ENCODE results near the gene PDIK1L.
A peak's percentile ranks its signal among the peaks of the same experiment; 100 is the strongest.

PDIK1L gene

GRCh38 chr1:26111530-26112406, at the start of gene PDIK1L:
Gene PDIK1L, plus strand, starts transcription at chr1:26111824. Its CDS starts 2,485 bp downstream, at chr1:26114309.
- peak; percentile 79 for DNase-seq (ENCODE audit: low read depth, low spot score)

- DNase-seq (ENCODE audit: low read depth, low spot score), result no peak
Measured at GRCh38 chr1:26064553-26064952, 47.1 kb upstream of the PDIK1L start.

- DNase-seq (ENCODE audit: low read depth, low spot score), result no peak
Measured at GRCh38 chr1:26066160-26066559, 45.5 kb upstream of the PDIK1L start.

GRCh38 chr1:26066857-26067256, 44.8 kb upstream of the PDIK1L start:
- no peak for DNase-seq (ENCODE audit: low read depth, low spot score)

GRCh38 chr1:26067432-26067911, 44.2 kb upstream of the PDIK1L start, which contains the start of gene TRIM63:
Gene TRIM63, minus strand, starts transcription at chr1:26067630. Its CDS starts 136 bp downstream, at chr1:26067494.
- no peak for DNase-seq (ENCODE audit: low read depth, low spot score)

- DNase-seq (ENCODE audit: low read depth, low spot score), result no peak
Measured at GRCh38 chr1:26069941-26070295, 41.7 kb upstream of the PDIK1L start.

- no peak for DNase-seq (ENCODE audit: low read depth, low spot score)
Measured at GRCh38 chr1:26070296-26070962, 41.2 kb upstream of the PDIK1L start.

GRCh38 chr1:26070963-26071342, 40.7 kb upstream of the PDIK1L start:
- no peak for DNase-seq (ENCODE audit: low read depth, low spot score)

GRCh38 chr1:26072305-26072704, 39.3 kb upstream of the PDIK1L start:
- DNase-seq (ENCODE audit: low read depth, low spot score), result no peak

GRCh38 chr1:26075421-26076144, 36.0 kb upstream of the PDIK1L start:
- DNase-seq (ENCODE audit: low read depth, low spot score), result no peak

- DNase-seq (ENCODE audit: low read depth, low spot score), result no peak
Measured at GRCh38 chr1:26077524-26077923, 34.1 kb upstream of the PDIK1L start.

- DNase-seq (ENCODE audit: low read depth, low spot score), result no peak
Measured at GRCh38 chr1:26078286-26079177, 33.1 kb upstream of the PDIK1L start.

- DNase-seq (ENCODE audit: low read depth, low spot score), result no peak
Measured at GRCh38 chr1:26079178-26079563, 32.5 kb upstream of the PDIK1L start.

GRCh38 chr1:26079960-26080814, 31.4 kb upstream of the PDIK1L start:
- no peak for DNase-seq (ENCODE audit: low read depth, low spot score)

GRCh38 chr1:26081267-26082019, 30.2 kb upstream of the PDIK1L start:
- no peak for DNase-seq (ENCODE audit: low read depth, low spot score)

GRCh38 chr1:26082020-26082350, 29.6 kb upstream of the PDIK1L start:
- no peak for DNase-seq (ENCODE audit: low read depth, low spot score)

GRCh38 chr1:26083208-26083607, 28.4 kb upstream of the PDIK1L start:
- DNase-seq (ENCODE audit: low read depth, low spot score), result no peak

- DNase-seq (ENCODE audit: low read depth, low spot score), result no peak
Measured at GRCh38 chr1:26084091-26084561, 27.5 kb upstream of the PDIK1L start.

- no peak for DNase-seq (ENCODE audit: low read depth, low spot score)
Measured at GRCh38 chr1:26084844-26085243, 26.8 kb upstream of the PDIK1L start.
